A549 treated with AZD9567 at 1 μM for 4 hours (cell line): Measurements from ENCODE around the gene SLC25A27. TPM values are rescaled to one million over a fixed set of nuclear protein-coding genes. Genes with fewer than 3 reads are reported as not detected.

Experiments
- total RNA-seq: library from RNA; stranded (reverse); fragments of 200-300 nt; extraction: Qiagen RNA extraction; gene quantifications from 5 replicates; pipeline ENCODE4 v1.2.3, GENCODE V29; 2022; ENCODE audit not compliant: insufficient read depth

Gene SLC25A27, protein sequence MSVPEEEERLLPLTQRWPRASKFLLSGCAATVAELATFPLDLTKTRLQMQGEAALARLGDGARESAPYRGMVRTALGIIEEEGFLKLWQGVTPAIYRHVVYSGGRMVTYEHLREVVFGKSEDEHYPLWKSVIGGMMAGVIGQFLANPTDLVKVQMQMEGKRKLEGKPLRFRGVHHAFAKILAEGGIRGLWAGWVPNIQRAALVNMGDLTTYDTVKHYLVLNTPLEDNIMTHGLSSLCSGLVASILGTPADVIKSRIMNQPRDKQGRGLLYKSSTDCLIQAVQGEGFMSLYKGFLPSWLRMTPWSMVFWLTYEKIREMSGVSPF
- total RNA-seq: 0.53 to 1.5 TPM (median 0.59 TPM) in 4 of 5 replicates, not detected in the other

DNA sequence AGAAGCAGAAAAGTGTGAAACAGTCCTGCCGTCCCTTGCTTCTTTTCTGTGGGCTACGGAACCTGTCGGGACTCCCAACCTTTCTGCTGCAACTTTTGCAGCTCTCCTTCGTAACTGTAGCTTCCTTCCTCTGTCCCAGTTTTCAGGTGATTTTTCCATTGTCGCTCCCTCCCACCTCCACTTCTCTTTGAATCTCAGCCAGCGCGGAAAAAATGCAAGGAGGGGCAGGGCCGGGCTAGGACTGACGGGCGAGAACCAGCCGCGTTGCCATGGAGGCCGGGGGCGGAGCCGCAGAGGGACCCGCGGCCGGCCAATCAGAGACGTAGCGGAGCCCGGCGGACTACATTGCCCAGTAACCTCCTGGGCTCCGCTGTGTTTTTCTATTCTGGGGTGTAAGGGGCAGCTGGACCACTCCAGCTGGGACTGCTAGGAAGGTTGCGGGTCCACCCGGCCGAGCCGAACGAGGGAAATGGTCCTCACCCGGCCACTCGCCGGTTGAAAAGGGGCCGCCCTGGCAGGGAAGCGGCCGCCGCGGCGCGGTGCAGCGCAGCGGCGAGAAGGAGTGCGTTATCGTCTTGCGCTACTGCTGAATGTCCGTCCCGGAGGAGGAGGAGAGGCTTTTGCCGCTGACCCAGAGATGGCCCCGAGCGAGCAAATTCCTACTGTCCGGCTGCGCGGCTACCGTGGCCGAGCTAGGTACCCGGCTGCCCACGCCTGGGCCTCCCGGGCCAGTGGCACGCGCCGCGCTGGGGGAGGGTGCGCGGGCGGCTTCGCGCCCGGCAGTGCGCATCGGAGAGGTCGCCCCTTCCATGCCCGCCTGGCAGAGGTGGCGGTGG is at the start of gene SLC25A27, which contains the start of gene CYP39A1:
SLC25A27 (plus strand) TSS at position 373 of the 836 bp plus-strand sequence; CDS start at position 591, 218 bp downstream.
CYP39A1 (minus strand) TSS at position 216 of the 836 bp plus-strand sequence. CDS start 236 bp downstream, outside the sequence.

DNA sequence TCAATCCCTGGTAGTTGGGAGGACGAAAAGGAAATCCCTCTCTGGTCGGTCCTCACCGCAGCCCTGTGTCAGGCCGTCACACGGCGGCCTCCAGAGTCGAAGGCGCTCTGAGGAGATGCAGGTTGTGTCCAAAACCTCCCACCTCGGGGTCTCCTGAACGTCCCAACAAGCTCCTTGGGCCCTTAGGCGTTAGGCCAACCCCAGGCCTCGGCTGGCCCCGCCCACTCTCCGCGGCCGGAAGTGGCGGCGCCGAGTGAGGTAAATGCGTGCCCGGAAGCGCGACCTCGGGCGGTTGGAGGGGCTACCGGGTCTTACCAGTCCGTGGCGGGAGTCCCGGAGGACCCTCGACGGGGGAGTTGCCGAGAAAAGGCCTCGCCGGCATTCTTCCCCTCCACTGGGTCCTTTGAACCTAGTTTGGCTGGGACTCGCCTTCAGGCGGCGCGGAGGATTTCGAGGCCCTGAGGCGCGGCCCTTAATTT is 34.9 kb downstream of the SLC25A27 start, which contains the start of gene TDRD6:
TDRD6 (plus strand) TSS at position 267 of the 479 bp plus-strand sequence. CDS start 244 bp downstream, outside the sequence.

Other genes starting within 250 kb of the SLC25A27 start
- gene RCAN2, start 161.5 kb upstream of the SLC25A27 start, total RNA-seq: not detected in 5 replicates
- 0.05 to 0.87 TPM (median 0.05 TPM) in 3 of 5 replicates, not detected in the others for gene CYP39A1, start 157 bp upstream of the SLC25A27 start, total RNA-seq
- gene TDRD6, start 34.9 kb downstream of the SLC25A27 start, total RNA-seq: 0.01 TPM in 1 of 5 replicates, not detected in the others
- 0.03 to 0.05 TPM in 2 of 5 replicates, not detected in the others for gene PLA2G7, start 82.4 kb downstream of the SLC25A27 start, total RNA-seq
- gene ANKRD66, start 94.0 kb downstream of the SLC25A27 start, total RNA-seq: not detected in 5 replicates
- gene MEP1A, start 140.4 kb downstream of the SLC25A27 start, total RNA-seq: not detected in 5 replicates